ENCODE measurements around the gene KRT17. TPM values are rescaled to one million over a fixed set of nuclear protein-coding genes. Genes with fewer than 3 reads are reported as not detected.

The KRT17 gene
- total and polyA plus RNA-seq, 7 experiments from 2014 or later: not detected

- DNase-seq (peak; percentile 81 to 96 (median 90)), ATAC-seq (peak; percentile 87)
- Mint-ChIP-seq H3K36me3 (peaks cover 0 to 6% (median 0%) of the 10 kb centered on the region in 5 donors), H3K27ac (peak overlapping the region; percentile 88 to 100 (median 96)), H3K4me1 (peaks cover 17 to 54% (median 21%) of the 10 kb centered on the region in 7 donors), H3K9me3 (peaks cover 0 to 1% (median 0%) of the 10 kb centered on the region in 11 donors), H3K27me3 (peaks cover 0 to 13% (median 0%) of the 10 kb centered on the region in 5 donors), H3K4me3 (peak overlapping the region; percentile 85 to 95 (median 92))
- Histone ChIP-seq H3K27ac (ENCODE audit: low read depth, low read length) (peak overlapping the region; percentile 97), H3K4me1 (ENCODE audit: control insufficient read depth in 2 of 2, insufficient read depth in 2 of 2, low read length in 2 of 2) (peaks cover 4 to 7% of the 10 kb centered on the region in 2 donors), H3K27me3 (ENCODE audit: control insufficient read depth in 2 of 2, insufficient read depth in 2 of 2, low read length in 2 of 2) (no peaks in the 10 kb centered on the region), H3K36me3 (ENCODE audit: control insufficient read depth in 2 of 3, insufficient read depth in 3 of 3, low read length in 3 of 3) (no peaks in the 10 kb centered on the region), H3K4me3 (ENCODE audit: low read length) (peak overlapping the region; percentile 87), H3K9me3 (ENCODE audit: control insufficient read depth in 2 of 3, low read length in 3 of 3) (no peaks in the 10 kb centered on the region)
- POLR2A ChIA-PET: interaction anchor here (0.6 to 9.2 kb wide), 11 partner anchors 9 to 847 kb away, joined by 3 to 155 read pairs (median 8); partner anchors contain the start of genes EIF1 and KRTAP16-1
- CTCF ChIA-PET: interaction anchor here (0.5 to 8.4 kb wide), 21 partner anchors 13 to 1118 kb away, joined by 3 to 125 read pairs (median 4); partner anchors contain the start of genes EIF1 and KRTAP16-1
- intact Hi-C loops (cut with micrococcal nuclease): loop anchor here (1.0 to 10.0 kb wide), 16 partner anchors 14 to 1307 kb away; partner anchors contain the start of genes EIF1 (in 2 of the 2), KRTAP4-12 (in 1 of the 2) and SMARCE1 (in 1 of the 2)
Observed at GRCh38 chr17:41665566-41666236, 41.3 kb upstream of the KRT17 start.

- peak overlapping the region; percentile 97 for H3K27ac ChIP-seq (ENCODE audit: low read depth, low read length)
- intact Hi-C loops (cut with micrococcal nuclease): loop anchor here (5.0 to 10.0 kb wide), 3 partner anchors 543 to 1020 kb away; partner anchors contain the start of genes KRTAP4-12 (in 1 of the 2) and SMARCE1 (in 1 of the 2)
- no peak for ATAC-seq
- no peak for DNase-seq
- Mint-ChIP-seq H3K4me3 (peak overlapping the region; percentile 85 to 95 (median 92)), H3K27me3 (peaks cover 0 to 13% (median 0%) of the 10 kb centered on the region in 5 donors), H3K36me3 (peaks cover 0 to 6% (median 0%) of the 10 kb centered on the region in 5 donors), H3K27ac (peak overlapping the region; percentile 88 to 100 (median 93)), H3K4me1 (peaks cover 17 to 50% (median 21%) of the 10 kb centered on the region in 7 donors), H3K9me3 (peaks cover 0 to 1% (median 0%) of the 10 kb centered on the region in 11 donors)
- H3K4me1 ChIP-seq (ENCODE audit: control insufficient read depth in 2 of 2, insufficient read depth in 2 of 2, low read length in 2 of 2): peaks cover 4 to 7% of the 10 kb centered on the region in 2 donors
- no peaks in the 10 kb centered on the region for H3K9me3 ChIP-seq (ENCODE audit: control insufficient read depth in 2 of 3, low read length in 3 of 3)
- H3K4me3 ChIP-seq (ENCODE audit: low read length): peak overlapping the region; percentile 87
- ChIA-PET CTCF (interaction anchor here (0.5 to 8.4 kb wide), 21 partner anchors 14 to 1117 kb away, joined by 3 to 125 read pairs (median 6); partner anchors contain the start of genes EIF1 and KRTAP16-1), POLR2A (interaction anchor here (0.6 to 9.2 kb wide), 12 partner anchors 12 to 1302 kb away, joined by 3 to 155 read pairs (median 8); partner anchors contain the start of genes EIF1 and KRTAP16-1)
- H3K36me3 ChIP-seq (ENCODE audit: control insufficient read depth in 2 of 3, insufficient read depth in 3 of 3, low read length in 3 of 3): no peaks in the 10 kb centered on the region
- no peaks in the 10 kb centered on the region for H3K27me3 ChIP-seq (ENCODE audit: control insufficient read depth in 2 of 2, insufficient read depth in 2 of 2, low read length in 2 of 2)
Observed at GRCh38 chr17:41664587-41665565, 40.5 kb upstream of the KRT17 start.

- Histone ChIP-seq H3K4me1 (ENCODE audit: control insufficient read depth in 2 of 2, insufficient read depth in 2 of 2, low read length in 2 of 2) (peaks cover 4 to 7% of the 10 kb centered on the region in 2 donors), H3K27ac (ENCODE audit: low read depth, low read length) (no peak overlapping the region), H3K4me3 (ENCODE audit: low read length) (no peak overlapping the region), H3K36me3 (ENCODE audit: control insufficient read depth in 2 of 3, insufficient read depth in 3 of 3, low read length in 3 of 3) (no peaks in the 10 kb centered on the region), H3K27me3 (ENCODE audit: control insufficient read depth in 2 of 2, insufficient read depth in 2 of 2, low read length in 2 of 2) (no peaks in the 10 kb centered on the region), H3K9me3 (ENCODE audit: control insufficient read depth in 2 of 3, low read length in 3 of 3) (no peaks in the 10 kb centered on the region)
- CTCF ChIA-PET: interaction anchor here (0.7 to 8.4 kb wide), 10 partner anchors 15 to 861 kb away, joined by 3 to 125 read pairs (median 19); partner anchors contain the start of gene EIF1
- no peak for DNase-seq
- no peak overlapping the region for H3K4me3 Mint-ChIP-seq
- no peak overlapping the region for H3K27ac Mint-ChIP-seq
- peaks cover 17 to 43% (median 21%) of the 10 kb centered on the region in 7 donors for H3K4me1 Mint-ChIP-seq
- POLR2A ChIA-PET: interaction anchor here (0.9 to 9.2 kb wide), 4 partner anchors 15 to 811 kb away, joined by 3 to 155 read pairs (median 22); partner anchors contain the start of gene EIF1
- no peaks in the 10 kb centered on the region for H3K36me3 Mint-ChIP-seq
- intact Hi-C loops (cut with micrococcal nuclease): loop anchor here in 1 of 2 donors (10.0 kb wide), 1 partner anchor 1019 kb away; the partner anchor contains the start of gene SMARCE1
- H3K27me3 Mint-ChIP-seq: peaks cover 0 to 13% (median 0%) of the 10 kb centered on the region in 5 donors
- H3K9me3 Mint-ChIP-seq: peaks cover 0 to 1% (median 0%) of the 10 kb centered on the region in 11 donors
- ATAC-seq: no peak
Observed at GRCh38 chr17:41664172-41664457, 39.7 kb upstream of the KRT17 start.

GRCh38 chr17:41663451-41664171 is 39.2 kb upstream of the KRT17 start:
- ChIA-PET POLR2A (interaction anchor here (0.6 to 9.2 kb wide), 7 partner anchors 15 to 1172 kb away, joined by 3 to 155 read pairs (median 6); partner anchors contain the start of gene EIF1), CTCF (interaction anchor here (0.7 to 8.4 kb wide), 26 partner anchors 10 to 982 kb away, joined by 3 to 125 read pairs (median 6); partner anchors contain the start of genes EIF1, KRT10 and KRTAP16-1)
- H3K9me3 ChIP-seq (ENCODE audit: control insufficient read depth in 2 of 3, low read length in 3 of 3): no peaks in the 10 kb centered on the region
- Mint-ChIP-seq H3K4me3 (peak overlapping the region in 4 of 10 donors; percentile 23 to 53 (median 39)), H3K9me3 (peaks cover 0 to 1% (median 0%) of the 10 kb centered on the region in 11 donors), H3K4me1 (peaks cover 17 to 38% (median 21%) of the 10 kb centered on the region in 7 donors), H3K27me3 (peaks cover 0 to 13% (median 0%) of the 10 kb centered on the region in 5 donors), H3K36me3 (no peaks in the 10 kb centered on the region), H3K27ac (peak overlapping the region in 1 of 9 donors; percentile 54)
- no peak overlapping the region for H3K4me3 ChIP-seq (ENCODE audit: low read length)
- no peak overlapping the region for H3K27ac ChIP-seq (ENCODE audit: low read depth, low read length)
- no peaks in the 10 kb centered on the region for H3K36me3 ChIP-seq (ENCODE audit: control insufficient read depth in 2 of 3, insufficient read depth in 3 of 3, low read length in 3 of 3)
- DNase-seq (no peak), ATAC-seq (no peak)
- intact Hi-C loops (cut with micrococcal nuclease): loop anchor here in 1 of 2 donors (10.0 kb wide), 1 partner anchor 1019 kb away; the partner anchor contains the start of gene SMARCE1
- H3K4me1 ChIP-seq (ENCODE audit: control insufficient read depth in 2 of 2, insufficient read depth in 2 of 2, low read length in 2 of 2): peaks cover 4 to 7% of the 10 kb centered on the region in 2 donors
- H3K27me3 ChIP-seq (ENCODE audit: control insufficient read depth in 2 of 2, insufficient read depth in 2 of 2, low read length in 2 of 2): no peaks in the 10 kb centered on the region

GRCh38 chr17:41660221-41660711 is 35.9 kb upstream of the KRT17 start:
- H3K4me3 Mint-ChIP-seq: no peak overlapping the region
- no peak for DNase-seq

More at GRCh38 chr17:41660221-41660711, 35.9 kb upstream of the KRT17 start:
- Mint-ChIP-seq H3K9me3 (no peaks in the 10 kb centered on the region), H3K27ac (no peak overlapping the region), H3K4me1 (peaks cover 0 to 11% (median 7%) of the 10 kb centered on the region in 7 donors), H3K27me3 (peaks cover 0 to 8% (median 0%) of the 10 kb centered on the region in 5 donors), H3K36me3 (no peaks in the 10 kb centered on the region)
- ATAC-seq: no peak
- Histone ChIP-seq H3K27ac (ENCODE audit: low read depth, low read length) (no peak overlapping the region), H3K4me3 (ENCODE audit: low read length) (no peak overlapping the region), H3K4me1 (ENCODE audit: control insufficient read depth in 2 of 2, insufficient read depth in 2 of 2, low read length in 2 of 2) (no peaks in the 10 kb centered on the region), H3K36me3 (ENCODE audit: control insufficient read depth in 2 of 3, insufficient read depth in 3 of 3, low read length in 3 of 3) (no peaks in the 10 kb centered on the region), H3K27me3 (ENCODE audit: control insufficient read depth in 2 of 2, insufficient read depth in 2 of 2, low read length in 2 of 2) (no peaks in the 10 kb centered on the region), H3K9me3 (ENCODE audit: control insufficient read depth in 2 of 3, low read length in 3 of 3) (no peaks in the 10 kb centered on the region)
- intact Hi-C loops (cut with micrococcal nuclease): loop anchor here in 1 of 2 donors (10.0 kb wide), 1 partner anchor 1015 kb away; the partner anchor contains the start of gene SMARCE1
- CTCF ChIA-PET: interaction anchor here (0.6 to 2.5 kb wide), 7 partner anchors 12 to 794 kb away, joined by 3 to 21 read pairs (median 3); no protein-coding TSS in a partner anchor
- POLR2A ChIA-PET: interaction anchor here (1.0 kb wide), 1 partner anchor 755 kb away, joined by 3 read pairs; no protein-coding TSS in a partner anchor
